SK-N-SH (cell line): ENCODE data around the gene CELF4.

Source experiments
- ELF1 ChIP-seq: IDR thresholded peaks from 2 replicates; pipeline ENCODE4 v1.4.0; 2012
- EP300 ChIP-seq, 2 experiments: IDR thresholded peaks; 2 replicates each; pipeline versions ENCODE4 v1.4.0 to v1.6.1; 2012; ENCODE audit warnings: borderline replicate concordance in 1 of 2, low read depth in 1 of 2, low read length in 1 of 2
- FOXM1 ChIP-seq: IDR thresholded peaks from 2 replicates; pipeline ENCODE4 v1.4.0; 2012; ENCODE audit warnings: low read depth, mild to moderate bottlenecking
- GABPA ChIP-seq: IDR thresholded peaks from 2 replicates; pipeline ENCODE4 v1.4.0; 2012; ENCODE audit warnings: low read depth, mild to moderate bottlenecking
- GATA2 ChIP-seq: sonication (generic); formaldehyde crosslinking; IDR thresholded peaks from 2 replicates; pipeline ENCODE4 v1.5.0; 2020; ENCODE audit warnings: mild to moderate bottlenecking, missing genetic modification reagents
- POLR2AphosphoS5 ChIP-seq: IDR thresholded peaks from 2 replicates; pipeline ENCODE4 v1.6.1; 2012; ENCODE audit warnings: low read depth, low read length
- RFX5 ChIP-seq: IDR thresholded peaks from 2 replicates; pipeline ENCODE4 v1.6.1; 2012; ENCODE audit warnings: mild to moderate bottlenecking, improper control_type of control experiment, low read length
- TEAD4 ChIP-seq: IDR thresholded peaks from 2 replicates; pipeline ENCODE4 v1.4.0; 2012; ENCODE audit warnings: mild to moderate bottlenecking, borderline replicate concordance; ENCODE audit not compliant: insufficient read depth
- TF ChIP-seq, protein P1 (sequence below): fragments of 200-600 bp; sonication (generic); IDR thresholded peaks from 2 replicates; pipeline ENCODE4 v1.6.1; 2017; ENCODE audit warnings: antibody characterized with exemption, mild to moderate bottlenecking, moderate library complexity
- TF ChIP-seq, protein P2 (sequence below): IDR thresholded peaks from 2 replicates; pipeline ENCODE4 v1.4.0; 2012; ENCODE audit warnings: low read depth

DNA sequence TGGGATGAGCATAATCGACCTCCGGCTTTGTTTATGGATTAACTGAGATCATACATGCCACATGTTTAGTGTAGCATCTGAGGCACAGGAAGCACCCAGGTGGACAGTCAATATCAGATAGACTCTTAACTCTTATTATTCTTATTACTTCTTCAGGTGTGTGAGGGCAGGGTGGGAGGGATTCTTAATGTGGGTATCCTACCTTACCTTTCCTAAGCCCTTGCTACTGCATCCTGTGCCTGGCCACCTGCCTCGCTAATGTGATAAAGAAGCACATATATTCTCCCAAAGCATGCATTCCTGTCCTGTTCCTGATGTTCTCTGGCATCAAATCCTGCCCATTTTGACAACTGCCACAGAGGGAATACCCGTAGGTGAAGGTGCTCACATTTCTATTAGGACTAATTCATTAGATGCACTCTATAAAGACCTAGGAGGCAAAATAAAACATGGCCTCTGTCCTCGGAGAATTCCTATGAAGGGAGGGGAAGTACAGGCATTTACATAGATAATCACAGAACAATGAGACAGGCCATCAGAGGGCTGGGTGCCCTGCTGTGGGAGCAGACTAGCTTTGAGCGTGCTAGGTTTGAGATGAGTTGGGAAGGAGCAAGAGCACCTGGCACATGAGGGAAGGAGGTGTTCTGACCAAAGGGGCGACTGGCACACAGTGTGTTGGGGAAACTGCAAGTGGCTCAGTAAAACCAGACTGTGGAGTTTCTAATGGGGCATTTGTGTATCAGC is 19.5 kb upstream of the CELF4 start:
- TF ChIP-seq TEAD4 (no peak), POLR2AphosphoS5 (no peak), GATA2 (CRISPR knock-in tag) (no peak), ELF1 (no peak), FOXM1 (no peak), RFX5 (no peak), EP300 (IDR thresholded peaks at IDR 0.05; ENCODE audit: borderline replicate concordance in 1 of 2, low read depth in 1 of 2, low read length in 1 of 2) (no peak), GABPA (no peak)
- TF ChIP-seq, protein P1, sequence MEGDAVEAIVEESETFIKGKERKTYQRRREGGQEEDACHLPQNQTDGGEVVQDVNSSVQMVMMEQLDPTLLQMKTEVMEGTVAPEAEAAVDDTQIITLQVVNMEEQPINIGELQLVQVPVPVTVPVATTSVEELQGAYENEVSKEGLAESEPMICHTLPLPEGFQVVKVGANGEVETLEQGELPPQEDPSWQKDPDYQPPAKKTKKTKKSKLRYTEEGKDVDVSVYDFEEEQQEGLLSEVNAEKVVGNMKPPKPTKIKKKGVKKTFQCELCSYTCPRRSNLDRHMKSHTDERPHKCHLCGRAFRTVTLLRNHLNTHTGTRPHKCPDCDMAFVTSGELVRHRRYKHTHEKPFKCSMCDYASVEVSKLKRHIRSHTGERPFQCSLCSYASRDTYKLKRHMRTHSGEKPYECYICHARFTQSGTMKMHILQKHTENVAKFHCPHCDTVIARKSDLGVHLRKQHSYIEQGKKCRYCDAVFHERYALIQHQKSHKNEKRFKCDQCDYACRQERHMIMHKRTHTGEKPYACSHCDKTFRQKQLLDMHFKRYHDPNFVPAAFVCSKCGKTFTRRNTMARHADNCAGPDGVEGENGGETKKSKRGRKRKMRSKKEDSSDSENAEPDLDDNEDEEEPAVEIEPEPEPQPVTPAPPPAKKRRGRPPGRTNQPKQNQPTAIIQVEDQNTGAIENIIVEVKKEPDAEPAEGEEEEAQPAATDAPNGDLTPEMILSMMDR = no peak
- TF ChIP-seq, protein P2, sequence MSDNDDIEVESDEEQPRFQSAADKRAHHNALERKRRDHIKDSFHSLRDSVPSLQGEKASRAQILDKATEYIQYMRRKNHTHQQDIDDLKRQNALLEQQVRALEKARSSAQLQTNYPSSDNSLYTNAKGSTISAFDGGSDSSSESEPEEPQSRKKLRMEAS = no peak
